Heart left ventricle (tissue), 16 donors: ENCODE measurements around the gene SLC25A4. TPM values are rescaled to one million over a fixed set of nuclear protein-coding genes. Genes with fewer than 3 reads are reported as not detected.

Experiments used
- ATAC-seq, 4 donors: fragments of 200-7000 bp; cut with Tn5 transposase; one replicate each; pipeline ENCODE4 v1.9.1; 2020 to 2022; ENCODE audit warnings: moderate library complexity in 4 of 4, mild to moderate bottlenecking in 3 of 4, moderate number of reproducible peaks in 1 of 4
- DNase-seq, 5 donors: peaks; one replicate each; pipeline ENCODE4 v3.0.0-alpha.2; 2020
- H3K27ac ChIP-seq, 12 donors: fragments of 200-600 bp; sonication (generic) in 4 of 12; one replicate each; pipeline versions ENCODE4 v1.5.0 to v1.8.0; 2016 to 2022; ENCODE audit warnings: mild to moderate bottlenecking in 2 of 12
- H3K27me3 ChIP-seq, 9 donors: fragments of 200-600 bp; sonication (generic) in 2 of 9; one replicate each; pipeline versions ENCODE4 v1.5.1 to v1.8.0; 2016 to 2022; ENCODE audit warnings: mild to moderate bottlenecking in 3 of 9
- H3K36me3 ChIP-seq, 9 donors: fragments of 200-600 bp; sonication (generic) in 2 of 9; one replicate each; pipeline versions ENCODE4 v1.5.0 to v1.8.0; 2018 to 2022; ENCODE audit warnings: mild to moderate bottlenecking in 2 of 9
- H3K4me1 ChIP-seq, 12 donors: fragments of 200-600 bp; sonication (generic) in 4 of 12; one replicate each; pipeline versions ENCODE4 v1.5.0 to v1.8.0; 2016 to 2022; ENCODE audit warnings: mild to moderate bottlenecking in 3 of 12
- H3K4me3 ChIP-seq, 12 donors: fragments of 200-600 bp; sonication (generic) in 4 of 12; one replicate each; pipeline versions ENCODE4 v1.5.0 to v1.8.0; 2017 to 2022; ENCODE audit warnings: mild to moderate bottlenecking in 9 of 12, moderate library complexity in 4 of 12
- H3K9me3 ChIP-seq, 12 donors: fragments of 200-600 bp; sonication (generic) in 4 of 12; one replicate each; pipeline versions ENCODE4 v1.5.0 to v1.8.0; 2016 to 2022; ENCODE audit warnings: mild to moderate bottlenecking in 1 of 12
- POLR2A ChIP-seq, 2 donors: fragments of 450-650 bp; IDR thresholded peaks; one replicate each; pipeline ENCODE4 v1.6.1; 2017; ENCODE audit warnings: antibody characterized with exemption in 2 of 2, mild to moderate bottlenecking in 2 of 2, moderate library complexity in 2 of 2
- WGBS, 4 donors: extraction: QIAGEN DNeasy Blood & Tissue Kit in 2 of 4; methylation state at CpG; one replicate each; pipeline versions ENCODE4 v1.1.5 to v1.1.7; 2013 to 2018; 5-methylcytosine and 5-hydroxymethylcytosine counted together
- intact Hi-C, 10 donors: fragments of 100-400 bp; cut with DNase I; formaldehyde crosslinking; loops; one replicate each; pipeline versions ENCODE4 v1.11.1 to v1.14.2; 2022
- polyA plus RNA-seq, 2 donors: library from polyadenylated mRNA; stranded (reverse); fragments of 200-250 nt; gene quantifications; one replicate each; pipeline ENCODE4 v1.2.3, GENCODE V29; 2013
- total RNA-seq, 9 donors: library from RNA; depleted of rRNA in 2 of 9; stranded (reverse); fragments of >200 nt in 2 of 9; fragmentation: NEBNext Ultra II Directional in 3 of 9; extraction: Animal tissue kit (Norgen Biotek cat#: 25700) in 3 of 9; gene quantifications; one replicate each; pipeline versions ENCODE4 v1.1.0 to v1.2.4, GENCODE V29; 2016 to 2023
- TF ChIP-seq, protein P1 (sequence below), 12 donors: fragments of 200-600 bp; sonication (generic) in 4 of 12; IDR thresholded peaks; one replicate each; pipeline versions ENCODE4 v1.5.0 to v1.8.0; 2018 to 2022; ENCODE audit warnings: antibody characterized with exemption in 12 of 12, mild to moderate bottlenecking in 5 of 12
- donor health status: ischemic (EF 13 %, LVEDD 7.1; RV severe dilation, severe dysfunction).
- donor health status: healthy with polysubstance abuse.
- donor health status: DM: no; HTN: yes; CAD: no.
- donor health status: DM: no; HTN: no; CAD: no.
- donor health status: ischemic (EF 25% LVEDD 6.9; RV normal size, moderate dysfunction).
- donor health status: ischemic (EF 25% LVEDD 5.7; RV mildly dilated, moderate dysfunction).
- donor health status: healthy.
- donor health status: DM: yes; HTN: yes; CAD: no.
- donor health status: ischemic (EF 35%, LVEDD 5.7; RV mildly dilated, moderate dysfunction).
- donor health status: nonischemic (EF 11% LVEDD 7.7; RV severe dilation, severe dysfunction).
- donor health status: DM: yes; HTN: yes; CAD: no.
- donor health status: PGD.
- donor health status: ischemic (EF 29% LVEDD 5.4; RV normal size, mild dysfunction).
- donor health status: nonischemic (EF 23%, LVEDD 6.1; RV moderate dilation, normal function).

SLC25A4 gene
- total and polyA plus RNA-seq, 11 donors, result 878 to 2,214 (median 1,482) TPM

DNA sequence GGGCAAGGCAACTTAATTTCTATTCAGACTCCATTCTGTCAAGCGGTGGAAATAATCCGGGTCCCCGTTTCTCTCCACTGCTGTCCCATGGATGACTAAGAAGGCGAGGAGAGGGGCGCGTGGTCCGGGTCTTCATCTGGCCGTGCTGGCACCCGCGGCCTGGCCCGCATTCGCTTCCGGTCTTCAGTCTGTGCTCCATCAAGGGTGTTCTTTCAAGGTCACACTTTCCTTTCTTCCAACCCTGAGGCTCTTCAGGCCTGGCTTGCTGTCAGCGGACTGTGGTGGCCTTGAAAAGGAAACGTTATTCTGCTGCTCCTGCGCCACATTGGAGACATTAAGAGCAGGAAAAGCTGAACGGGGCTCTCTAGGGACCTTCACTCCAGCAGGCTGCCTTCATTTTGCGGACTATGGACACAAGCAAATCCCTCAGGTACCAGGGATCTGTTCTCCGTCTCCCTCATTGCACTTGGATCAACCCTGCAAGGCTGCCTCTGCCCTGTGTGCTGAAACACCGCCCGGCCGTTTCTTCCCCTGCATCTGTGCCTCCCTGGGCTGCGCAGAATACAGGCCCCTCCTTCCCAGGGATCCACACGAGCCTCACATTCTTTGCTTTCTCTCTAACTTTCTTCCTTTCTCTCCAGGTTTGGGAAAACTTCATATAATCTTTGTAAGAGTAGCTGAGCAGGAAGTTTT is 5.7 kb upstream of the SLC25A4 start:
- intact Hi-C loops, result loop anchor here in 2 of 10 donors (10.0 kb wide), 2 partner anchors 47 to 133 kb away; no protein-coding TSS in a partner anchor
- WGBS, 4 donors, result 35 to 43% (median 38%) methylated on average over 24 of the region's 24 CpGs
- ATAC-seq (peak; percentile 48 to 74 (median 68)), DNase-seq (peak in 4 of 5 donors; percentile 23 to 62 (median 47))
- Histone ChIP-seq H3K36me3 (no peaks in the 10 kb centered on the region), H3K27ac (peak overlapping the region; percentile 43 to 96 (median 82)), H3K4me3 (peak overlapping the region in 10 of 12 donors; percentile 5 to 39 (median 32)), H3K27me3 (peaks cover 0 to 8% (median 0%) of the 10 kb centered on the region in 9 donors), H3K9me3 (no peaks in the 10 kb centered on the region), H3K4me1 (peaks cover 0 to 46% (median 14%) of the 10 kb centered on the region in 12 donors)
- TF ChIP-seq, protein P1, sequence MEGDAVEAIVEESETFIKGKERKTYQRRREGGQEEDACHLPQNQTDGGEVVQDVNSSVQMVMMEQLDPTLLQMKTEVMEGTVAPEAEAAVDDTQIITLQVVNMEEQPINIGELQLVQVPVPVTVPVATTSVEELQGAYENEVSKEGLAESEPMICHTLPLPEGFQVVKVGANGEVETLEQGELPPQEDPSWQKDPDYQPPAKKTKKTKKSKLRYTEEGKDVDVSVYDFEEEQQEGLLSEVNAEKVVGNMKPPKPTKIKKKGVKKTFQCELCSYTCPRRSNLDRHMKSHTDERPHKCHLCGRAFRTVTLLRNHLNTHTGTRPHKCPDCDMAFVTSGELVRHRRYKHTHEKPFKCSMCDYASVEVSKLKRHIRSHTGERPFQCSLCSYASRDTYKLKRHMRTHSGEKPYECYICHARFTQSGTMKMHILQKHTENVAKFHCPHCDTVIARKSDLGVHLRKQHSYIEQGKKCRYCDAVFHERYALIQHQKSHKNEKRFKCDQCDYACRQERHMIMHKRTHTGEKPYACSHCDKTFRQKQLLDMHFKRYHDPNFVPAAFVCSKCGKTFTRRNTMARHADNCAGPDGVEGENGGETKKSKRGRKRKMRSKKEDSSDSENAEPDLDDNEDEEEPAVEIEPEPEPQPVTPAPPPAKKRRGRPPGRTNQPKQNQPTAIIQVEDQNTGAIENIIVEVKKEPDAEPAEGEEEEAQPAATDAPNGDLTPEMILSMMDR (IDR thresholded peaks at IDR 0.05), result no peak
- no peak for TF ChIP-seq POLR2A (IDR thresholded peaks at IDR 0.05)

DNA sequence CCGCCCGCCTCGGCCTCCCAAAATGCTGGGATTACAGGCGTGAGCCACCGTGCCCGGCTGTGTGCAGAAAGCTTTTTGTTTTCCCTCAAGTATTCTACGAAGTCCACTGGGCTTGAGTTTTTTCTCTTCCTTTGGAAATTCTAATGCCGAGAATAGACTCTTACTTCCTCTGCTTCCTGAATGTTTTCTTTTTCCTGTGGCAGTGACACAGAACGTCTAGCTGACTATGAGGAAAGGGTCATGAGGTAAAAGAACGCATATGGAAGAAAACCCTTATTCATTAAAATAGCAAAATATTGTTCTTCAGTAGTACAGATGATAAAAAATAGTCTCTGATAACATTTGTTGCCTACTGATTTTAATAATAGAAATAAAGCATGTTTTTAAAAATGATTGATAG is 4.9 kb upstream of the SLC25A4 start:
- no peaks in the 10 kb centered on the region for H3K36me3 ChIP-seq
- H3K27ac ChIP-seq, result peak overlapping the region in 11 of 12 donors; percentile 8 to 96 (median 85)
- H3K9me3 ChIP-seq, result no peaks in the 10 kb centered on the region
- peaks cover 0 to 14% (median 0%) of the 10 kb centered on the region in 9 donors for H3K27me3 ChIP-seq
- WGBS, 4 donors, result 44 to 58% (median 49%) methylated on average over 10 of the region's 10 CpGs
- TF ChIP-seq POLR2A (IDR thresholded peaks at IDR 0.05), result no peak
- TF ChIP-seq, protein P1 (IDR thresholded peaks at IDR 0.05), result no peak
- no peak for DNase-seq
- ATAC-seq, result no peak
- peaks cover 0 to 50% (median 18%) of the 10 kb centered on the region in 12 donors for H3K4me1 ChIP-seq
- intact Hi-C loops, result loop anchor here in 2 of 10 donors (10.0 kb wide), 2 partner anchors 47 to 133 kb away; no protein-coding TSS in a partner anchor
- H3K4me3 ChIP-seq, result no peak overlapping the region

DNA sequence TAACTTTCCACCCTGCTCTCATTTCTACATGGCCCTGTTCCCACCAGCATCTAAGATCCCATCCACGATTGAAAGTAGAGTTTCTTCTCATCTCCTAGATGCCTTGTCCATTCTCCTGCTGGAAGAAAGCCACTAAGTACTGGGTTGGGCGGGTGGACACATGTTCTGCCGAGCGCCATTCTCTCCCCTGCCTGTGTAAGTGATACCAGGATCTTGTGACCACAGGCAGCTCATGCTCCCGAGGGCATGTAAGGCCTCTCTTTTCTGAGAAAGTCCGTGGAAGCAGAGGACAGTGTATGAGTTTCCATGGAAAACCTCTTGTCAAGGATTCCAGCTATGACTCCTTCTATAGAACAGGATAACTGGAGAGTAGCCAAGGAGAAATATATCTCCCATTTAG is 3.3 kb upstream of the SLC25A4 start:
- intact Hi-C loops, result loop anchor here in 3 of 10 donors (5.0 to 10.0 kb wide), 4 partner anchors 43 to 315 kb away; partner anchors contain the start of gene ACSL1 (in 2 of the 3)
- no peak for ATAC-seq

More for the DNA sequence above, 3.3 kb upstream of the SLC25A4 start:
- Histone ChIP-seq H3K4me3 (no peak overlapping the region), H3K9me3 (no peaks in the 10 kb centered on the region), H3K27me3 (peaks cover 0 to 15% (median 0%) of the 10 kb centered on the region in 9 donors), H3K4me1 (peaks cover 0 to 56% (median 21%) of the 10 kb centered on the region in 12 donors), H3K27ac (peak overlapping the region in 9 of 12 donors; percentile 17 to 96 (median 54)), H3K36me3 (peaks cover 0 to 2% (median 0%) of the 10 kb centered on the region in 9 donors)
- TF ChIP-seq POLR2A (IDR thresholded peaks at IDR 0.05), result no peak
- TF ChIP-seq, protein P1 (IDR thresholded peaks at IDR 0.05), result no peak
- WGBS, 4 donors, result 41 to 56% (median 51%) methylated on average over 6 of the region's 6 CpGs
- peak in 1 of 5 donors; percentile 37 for DNase-seq
